NCI-H1417 (cell line): ENCODE results near the gene RPL41.
"Not testable (repeated sequence)": the region's sequence is repeated elsewhere in the genome, so short reads cannot be mapped to it uniquely, and the experiment has no call there.

Source experiments
- DNase-seq, 3 experiments: peaks; one replicate each; lab custom pipeline; 2025; lab: John Stamatoyannopoulos, UW

The RPL41 gene

GRCh38 chr12:56154818-56155217 lies 38.4 kb downstream of the RPL41 start:
- no peak for DNase-seq

GRCh38 chr12:56155256-56155845 lies 38.9 kb downstream of the RPL41 start:
- DNase-seq, result no peak

GRCh38 chr12:56156464-56157200 lies 40.2 kb downstream of the RPL41 start:
- not testable (repeated sequence) for DNase-seq

- peak; percentile 82 to 98 (median 94) for DNase-seq
Observed at GRCh38 chr12:56157201-56158028, 41.0 kb downstream of the RPL41 start.

GRCh38 chr12:56158029-56158925 lies 41.8 kb downstream of the RPL41 start, which contains the start of gene MYL6:
TSS of gene MYL6 (plus strand) at chr12:56158359. CDS start at chr12:56158402, 43 bp downstream.
- peak; percentile 96 to 99 (median 99) for DNase-seq

DNA sequence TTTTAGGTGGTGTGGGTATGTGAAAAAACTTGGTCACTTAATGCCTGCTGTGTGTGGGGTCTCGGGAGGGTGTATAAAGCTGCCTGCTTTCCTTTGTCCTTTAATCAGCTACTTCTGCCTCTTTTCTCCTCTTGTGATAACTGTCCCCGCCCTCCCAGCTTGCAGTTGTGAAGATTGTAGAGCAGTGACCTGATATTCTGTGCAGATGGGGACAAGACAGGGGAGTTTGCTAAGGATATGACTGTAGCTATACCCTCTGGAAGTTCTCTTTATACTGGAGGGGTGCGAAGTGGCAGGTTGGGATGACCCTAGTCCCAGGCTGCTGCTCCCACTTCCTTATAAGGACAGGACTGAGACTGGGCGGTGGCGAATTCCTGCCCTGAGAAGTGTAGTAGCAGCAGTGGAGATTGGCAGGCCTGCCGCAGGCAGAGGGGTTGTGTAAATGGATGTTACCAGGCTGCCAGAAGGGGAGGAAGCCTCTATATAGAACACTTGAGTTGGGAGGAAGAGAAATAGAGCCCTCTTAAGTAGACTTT lies 42.6 kb downstream of the RPL41 start:
- peak; percentile 34 to 74 (median 63) for DNase-seq

- DNase-seq, result peak in 1 of 3 experiments; percentile 64
Observed at GRCh38 chr12:56159482-56160192, 43.2 kb downstream of the RPL41 start.

DNA sequence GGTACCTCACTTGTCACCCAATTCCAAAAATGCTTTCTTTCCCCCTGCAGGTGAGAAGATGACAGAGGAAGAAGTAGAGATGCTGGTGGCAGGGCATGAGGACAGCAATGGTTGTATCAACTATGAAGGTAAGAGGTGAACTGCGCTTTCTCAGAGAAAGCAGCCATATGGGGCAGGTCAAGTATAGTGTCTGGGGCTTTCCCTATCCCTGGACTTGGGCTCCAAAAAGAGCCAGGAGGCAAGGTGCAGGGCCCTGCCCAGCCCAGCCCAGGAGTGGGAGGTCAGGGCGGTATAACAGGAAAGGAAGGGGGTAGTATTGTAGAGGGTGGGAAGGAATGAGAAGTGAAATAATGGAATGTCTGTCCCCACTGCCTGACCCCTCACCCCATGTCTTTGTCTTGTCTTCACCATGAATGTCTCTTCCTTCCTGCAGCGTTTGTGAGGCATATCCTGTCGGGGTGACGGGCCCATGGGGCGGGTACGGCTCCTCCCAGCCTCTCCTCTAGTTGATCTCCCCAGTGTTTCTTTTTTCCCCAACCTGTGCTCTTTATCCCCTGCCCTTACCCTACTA lies 43.8 kb downstream of the RPL41 start:
- DNase-seq, result no peak

DNA sequence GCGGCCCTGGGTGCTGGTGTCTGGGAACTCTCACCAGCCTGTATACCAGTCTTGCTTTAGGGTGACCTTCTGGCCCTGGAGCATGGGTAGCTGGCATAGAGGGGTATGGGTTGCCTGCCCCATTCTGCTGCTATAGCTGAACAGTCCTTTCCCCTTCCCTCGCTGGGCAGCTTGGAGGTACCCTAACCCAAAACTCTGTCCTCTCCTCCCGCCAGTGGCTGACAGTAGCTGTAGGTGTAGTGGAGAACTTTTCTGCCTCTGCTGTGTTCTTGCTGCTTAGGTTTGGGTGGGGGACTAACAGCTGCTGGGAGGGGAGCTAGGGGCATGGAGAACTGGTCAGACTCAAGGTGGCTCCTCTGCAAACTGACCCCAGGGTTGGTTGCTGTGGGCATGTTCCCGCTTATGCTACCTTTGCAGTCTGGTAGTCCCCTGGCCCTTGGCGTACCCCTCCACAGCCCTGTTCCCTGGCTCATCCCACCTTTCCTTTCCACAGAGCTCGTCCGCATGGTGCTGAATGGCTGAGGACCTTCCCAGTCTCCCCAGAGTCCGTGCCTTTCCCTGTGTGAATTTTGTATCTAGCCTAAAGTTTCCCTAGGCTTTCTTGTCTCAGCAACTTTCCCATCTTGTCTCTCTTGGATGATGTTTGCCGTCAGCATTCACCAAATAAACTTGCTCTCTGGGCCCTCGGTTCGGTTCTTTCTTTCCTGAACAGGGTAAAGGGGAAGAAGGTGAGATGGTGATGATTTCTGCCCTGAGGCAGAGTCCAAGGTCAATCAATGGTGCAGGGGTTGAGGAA lies 44.7 kb downstream of the RPL41 start:
- no peak for DNase-seq

GRCh38 chr12:56161690-56162351 lies 45.4 kb downstream of the RPL41 start:
- no peak for DNase-seq

DNA sequence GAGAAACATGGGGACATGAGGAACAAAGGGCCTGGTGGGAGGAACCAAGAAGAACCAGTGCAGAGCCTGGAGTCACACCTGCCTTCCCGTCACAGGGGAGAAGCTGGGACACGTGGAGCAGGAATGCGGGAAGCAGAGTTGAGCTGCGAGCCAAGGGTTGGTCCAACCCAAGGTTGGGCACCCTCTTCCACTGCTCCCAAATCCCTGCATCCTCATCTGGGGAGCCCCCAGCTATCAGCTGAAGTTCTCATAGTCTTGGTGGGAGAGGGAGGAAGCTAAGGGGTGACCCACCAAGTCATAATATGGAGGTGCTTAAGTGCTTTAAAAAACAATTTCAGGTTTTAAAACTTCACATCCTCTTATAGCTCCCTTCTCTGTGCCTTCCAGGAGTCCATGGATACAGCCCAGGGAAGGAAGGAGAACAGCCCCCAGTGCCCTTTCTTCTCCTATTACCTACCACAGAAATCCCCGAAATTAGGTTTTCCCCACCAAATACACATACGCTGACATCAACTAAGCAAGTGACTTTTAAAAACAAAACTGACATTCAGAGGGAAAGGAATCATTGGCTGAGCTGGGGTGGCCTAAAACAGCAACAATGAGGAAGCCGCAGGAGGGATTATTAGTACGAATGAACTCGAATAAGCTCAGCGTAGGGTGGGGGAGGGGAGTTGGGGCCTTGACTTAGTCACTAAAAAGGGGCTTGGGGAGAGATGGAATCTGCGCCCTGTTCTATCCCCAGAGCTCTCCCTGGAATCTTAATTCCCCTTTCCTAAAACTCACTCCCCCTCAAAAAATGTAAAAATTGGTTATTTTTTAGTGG lies 46.2 kb downstream of the RPL41 start:
- DNase-seq, result no peak

DNA sequence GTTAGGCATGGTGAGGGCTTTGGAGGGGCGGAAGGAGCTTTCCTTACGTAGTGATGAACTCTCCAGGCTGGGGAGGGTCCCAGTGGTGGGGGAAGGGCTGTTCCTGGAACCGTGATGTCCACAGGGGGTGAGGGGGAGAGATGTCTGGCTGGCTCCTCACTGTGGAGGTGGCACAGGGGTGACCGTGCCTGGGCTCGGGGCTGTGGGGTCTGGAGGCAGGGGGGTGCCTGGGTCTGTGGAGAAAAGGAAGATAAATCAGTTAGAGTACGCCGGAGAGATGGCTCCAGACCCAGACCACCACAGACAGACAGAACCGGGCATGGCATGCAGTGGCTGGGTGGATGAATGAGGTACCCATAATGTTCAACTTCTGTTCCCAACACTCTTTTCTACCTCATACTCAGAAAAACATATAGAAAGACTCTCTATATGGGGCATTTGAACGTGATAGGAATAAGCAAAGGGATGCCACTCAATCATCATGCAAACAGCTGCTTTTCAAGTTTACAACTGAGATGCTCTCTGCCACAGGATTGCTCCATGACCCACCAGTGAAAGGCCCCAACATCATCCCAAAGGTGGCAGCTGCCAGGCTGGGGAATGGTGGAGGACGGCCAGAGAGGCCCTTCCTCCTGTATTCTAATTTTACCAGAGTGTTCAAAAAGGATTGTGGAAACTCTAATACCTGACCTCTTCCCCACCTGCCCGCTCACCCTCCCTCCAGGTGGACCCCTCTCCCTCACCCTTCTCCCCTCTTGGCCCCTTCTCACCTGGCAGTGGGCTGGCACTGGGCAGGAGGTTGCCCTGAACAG lies 47.3 kb downstream of the RPL41 start:
- DNase-seq, result no peak

DNA sequence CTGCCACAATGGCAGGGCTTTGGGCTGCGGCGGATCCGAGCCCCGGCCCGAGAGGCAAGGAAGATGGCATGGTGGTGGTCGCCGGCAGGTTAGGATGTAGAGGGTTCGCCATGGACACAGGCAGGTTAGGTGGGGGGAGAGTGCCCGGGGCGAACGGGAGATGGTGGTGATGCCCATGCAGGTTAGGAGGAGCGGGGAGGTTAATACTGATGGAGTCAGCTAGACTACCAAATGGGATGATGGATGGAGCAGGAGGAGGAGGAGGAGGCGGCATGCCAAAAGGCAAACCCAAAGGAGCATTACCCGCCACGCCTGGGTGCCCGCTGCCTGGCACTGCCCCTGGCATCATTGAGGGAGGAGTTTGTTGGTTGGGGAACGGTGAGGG lies 47.9 kb downstream of the RPL41 start:
- no peak for DNase-seq

DNA sequence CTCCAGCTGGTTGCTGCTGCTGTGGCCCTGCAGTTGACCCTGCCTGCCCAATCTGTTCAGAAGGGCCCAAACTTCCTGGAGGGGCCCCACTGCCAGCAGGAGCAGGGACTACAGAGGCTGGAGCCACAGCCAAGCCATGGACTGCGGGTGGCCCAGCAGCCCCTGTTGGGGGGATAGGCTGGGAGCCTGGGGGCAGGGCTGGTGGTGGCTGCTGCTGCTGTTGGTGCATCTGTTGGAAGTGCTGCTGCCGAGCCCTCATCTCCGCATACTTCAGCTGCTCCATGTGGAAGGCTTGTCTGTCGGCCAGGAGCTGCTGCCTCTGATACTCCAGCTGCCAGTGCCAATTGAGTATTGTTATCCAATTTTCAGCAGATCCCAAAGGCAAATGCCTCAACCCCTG lies 48.9 kb downstream of the RPL41 start:
- DNase-seq, result no peak
